HL-60/S4 treated with phorbol 12-myristate 13-acetate at 8.2 ng/mL for 4 days and 3 days (cell line): ENCODE measurements around the gene ITIH2.
"Not testable (repeated sequence)": the region's sequence is repeated elsewhere in the genome, so short reads cannot be mapped to it uniquely, and the experiment has no call there.

Experiments
- in situ Hi-C: fragments of 300-500 bp; cut with MboI; formaldehyde crosslinking; loops from 2 replicates; pipeline ENCODE4 v1.15.0; 2022; ENCODE audit warnings: low sequenced_read_pairs

ITIH2 gene

GRCh38 chr10:7738536-7739407 is 35.7 kb downstream of the ITIH2 start:
- in situ Hi-C loops, result no loop called here

- in situ Hi-C loops, result no loop called here
These were observed 41.2 kb downstream of the ITIH2 start for GRCh38 chr10:7744307-7744706.

GRCh38 chr10:7748637-7749036 is 45.5 kb downstream of the ITIH2 start:
- in situ Hi-C loops, result not testable (repeated sequence)

GRCh38 chr10:7750222-7750621 is 47.1 kb downstream of the ITIH2 start:
- in situ Hi-C loops, result no loop called here

GRCh38 chr10:7752251-7752650 is 49.1 kb downstream of the ITIH2 start:
- in situ Hi-C loops, result no loop called here

- in situ Hi-C loops, result no loop called here
These were observed 52.0 kb downstream of the ITIH2 start for GRCh38 chr10:7755103-7755502.

GRCh38 chr10:7756360-7756992 is 53.4 kb downstream of the ITIH2 start:
- in situ Hi-C loops, result no loop called here

GRCh38 chr10:7763929-7764328 is 60.8 kb downstream of the ITIH2 start:
- in situ Hi-C loops, result no loop called here

GRCh38 chr10:7766241-7766640 is 63.1 kb downstream of the ITIH2 start:
- in situ Hi-C loops, result no loop called here

- in situ Hi-C loops, result no loop called here
These were observed 64.1 kb downstream of the ITIH2 start for GRCh38 chr10:7767209-7767608.

- in situ Hi-C loops, result no loop called here
These were observed 65.3 kb downstream of the ITIH2 start for GRCh38 chr10:7768417-7768816.

GRCh38 chr10:7773845-7774801 is 71.0 kb downstream of the ITIH2 start:
- in situ Hi-C loops, result no loop called here

- in situ Hi-C loops, result no loop called here
These were observed 73.7 kb downstream of the ITIH2 start for GRCh38 chr10:7776777-7777176.

- in situ Hi-C loops, result not testable (repeated sequence)
These were observed 79.1 kb downstream of the ITIH2 start for GRCh38 chr10:7782194-7782593.

- in situ Hi-C loops, result no loop called here
These were observed 83.3 kb downstream of the ITIH2 start for GRCh38 chr10:7786430-7786829.

- in situ Hi-C loops, result no loop called here
These were observed 84.2 kb downstream of the ITIH2 start for GRCh38 chr10:7787150-7787856.

GRCh38 chr10:7787857-7788638 is 84.9 kb downstream of the ITIH2 start, which contains the start of the genes ATP5F1C and KIN:
Gene ATP5F1C (plus strand): TSS chr10:7788177. CDS start chr10:7788208, 31 bp downstream.
Gene KIN (minus strand): TSS chr10:7787993. CDS start chr10:7787933, 60 bp downstream.
- in situ Hi-C loops, result no loop called here

GRCh38 chr10:7788639-7789286 is 85.6 kb downstream of the ITIH2 start:
- in situ Hi-C loops, result no loop called here

GRCh38 chr10:7789390-7789789 is 86.3 kb downstream of the ITIH2 start:
- in situ Hi-C loops, result no loop called here
